Measurements from ENCODE around the gene WFS1. TPM values are rescaled to one million over a fixed set of nuclear protein-coding genes. Genes with fewer than 3 reads are reported as not detected.

The WFS1 gene
- total RNA-seq, 1 donor from 2014 or later: 29.2 TPM

DNA sequence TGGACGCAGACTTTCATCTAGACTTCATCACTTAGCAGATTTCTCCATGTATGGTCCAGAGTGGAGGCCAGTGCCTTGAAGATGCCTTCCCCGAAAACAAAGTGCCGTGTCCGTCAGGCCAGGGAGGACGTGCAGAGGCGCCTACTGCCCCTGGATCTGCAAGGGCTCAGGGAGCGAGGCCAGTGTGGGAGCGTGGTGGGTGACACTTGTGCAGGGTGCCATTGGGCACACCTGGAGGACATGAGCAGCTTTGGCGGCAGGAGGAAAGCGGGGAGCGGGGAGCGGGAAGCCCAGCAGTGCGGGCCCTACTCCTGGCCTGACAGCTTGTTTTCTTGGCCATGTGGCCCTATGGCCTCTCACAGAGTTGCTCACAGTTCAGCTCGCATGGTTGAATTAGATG, 25.8 kb downstream of the WFS1 start:
- Mint-ChIP-seq H3K9me3 (ENCODE audit: unreplicated experiment) (no peaks in the 10 kb centered on the region), H3K4me3 (ENCODE audit: unreplicated experiment) (no peak overlapping the region), H3K4me1 (ENCODE audit: unreplicated experiment) (no peaks in the 10 kb centered on the region), H3K27me3 (ENCODE audit: unreplicated experiment) (no peaks in the 10 kb centered on the region), H3K36me3 (ENCODE audit: unreplicated experiment) (peaks cover 26% of the 10 kb centered on the region), H3K27ac (ENCODE audit: unreplicated experiment) (no peak overlapping the region)
- no peak for TF ChIP-seq CTCF (IDR thresholded peaks at IDR 0.05)
- no peak for DNase-seq (ENCODE audit: extremely low spot score, unreplicated experiment)

DNA sequence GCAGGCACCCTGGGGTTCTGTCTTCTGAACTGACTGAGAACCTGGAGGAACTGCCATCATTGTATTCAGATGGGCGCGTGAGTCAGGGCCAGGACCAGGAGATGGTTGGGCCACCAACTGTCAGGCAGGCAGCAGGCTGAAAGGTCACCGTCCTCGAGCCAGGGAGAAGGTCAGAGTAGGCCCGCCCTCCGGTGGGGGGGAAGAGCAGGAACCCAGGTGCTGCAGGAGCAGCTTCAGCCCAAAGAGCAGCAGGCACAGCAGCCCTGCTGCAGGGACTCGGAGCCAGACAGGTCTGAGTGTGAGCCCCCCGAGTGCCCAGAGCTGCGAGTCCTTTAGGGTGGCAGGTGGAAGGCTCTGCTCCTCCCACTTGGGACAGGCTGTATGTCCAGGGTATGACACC, 26.4 kb downstream of the WFS1 start:
- Mint-ChIP-seq H3K4me1 (ENCODE audit: unreplicated experiment) (no peaks in the 10 kb centered on the region), H3K9me3 (ENCODE audit: unreplicated experiment) (no peaks in the 10 kb centered on the region), H3K27ac (ENCODE audit: unreplicated experiment) (no peak overlapping the region), H3K36me3 (ENCODE audit: unreplicated experiment) (peaks cover 32% of the 10 kb centered on the region), H3K27me3 (ENCODE audit: unreplicated experiment) (no peaks in the 10 kb centered on the region), H3K4me3 (ENCODE audit: unreplicated experiment) (no peak overlapping the region)
- no peak for TF ChIP-seq CTCF (IDR thresholded peaks at IDR 0.05)
- no peak for DNase-seq (ENCODE audit: extremely low spot score, unreplicated experiment)

GRCh38 chr4:6297266-6297815, 27.7 kb downstream of the WFS1 start:
- no peaks in the 10 kb centered on the region for H3K27me3 Mint-ChIP-seq (ENCODE audit: unreplicated experiment)
- no peak for TF ChIP-seq CTCF (IDR thresholded peaks at IDR 0.05)
- DNase-seq (ENCODE audit: extremely low spot score, unreplicated experiment): no peak
- no peaks in the 10 kb centered on the region for H3K4me1 Mint-ChIP-seq (ENCODE audit: unreplicated experiment)
- H3K36me3 Mint-ChIP-seq (ENCODE audit: unreplicated experiment): peaks cover 40% of the 10 kb centered on the region
- no peaks in the 10 kb centered on the region for H3K9me3 Mint-ChIP-seq (ENCODE audit: unreplicated experiment)
- H3K4me3 Mint-ChIP-seq (ENCODE audit: unreplicated experiment): no peak overlapping the region
- no peak overlapping the region for H3K27ac Mint-ChIP-seq (ENCODE audit: unreplicated experiment)

DNA sequence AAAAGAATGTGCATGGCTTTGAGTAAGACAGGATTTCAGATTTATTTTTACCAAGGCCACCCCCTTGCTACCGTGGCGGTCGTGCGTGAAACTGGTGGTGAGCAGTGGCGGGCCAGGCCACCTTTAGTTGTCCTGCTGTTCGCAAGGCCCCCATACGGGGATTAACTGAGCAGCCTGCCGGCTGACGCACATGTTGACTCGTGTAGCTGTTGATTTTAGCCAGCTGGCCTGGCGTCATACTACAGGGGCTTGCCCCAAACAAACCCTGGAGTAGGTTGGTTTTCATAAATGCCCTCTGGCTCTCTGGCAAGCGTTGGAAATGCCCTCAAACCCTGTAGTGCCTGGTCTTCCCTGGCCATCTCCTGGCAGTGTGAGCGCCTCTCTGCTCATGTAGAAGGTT, 28.4 kb downstream of the WFS1 start:
- no peaks in the 10 kb centered on the region for H3K9me3 Mint-ChIP-seq (ENCODE audit: unreplicated experiment)
- no peaks in the 10 kb centered on the region for H3K4me1 Mint-ChIP-seq (ENCODE audit: unreplicated experiment)
- H3K4me3 Mint-ChIP-seq (ENCODE audit: unreplicated experiment): no peak overlapping the region
- TF ChIP-seq CTCF (IDR thresholded peaks at IDR 0.05): no peak
- no peaks in the 10 kb centered on the region for H3K27me3 Mint-ChIP-seq (ENCODE audit: unreplicated experiment)
- peaks cover 43% of the 10 kb centered on the region for H3K36me3 Mint-ChIP-seq (ENCODE audit: unreplicated experiment)
- H3K27ac Mint-ChIP-seq (ENCODE audit: unreplicated experiment): no peak overlapping the region
- DNase-seq (ENCODE audit: extremely low spot score, unreplicated experiment): no peak

DNA sequence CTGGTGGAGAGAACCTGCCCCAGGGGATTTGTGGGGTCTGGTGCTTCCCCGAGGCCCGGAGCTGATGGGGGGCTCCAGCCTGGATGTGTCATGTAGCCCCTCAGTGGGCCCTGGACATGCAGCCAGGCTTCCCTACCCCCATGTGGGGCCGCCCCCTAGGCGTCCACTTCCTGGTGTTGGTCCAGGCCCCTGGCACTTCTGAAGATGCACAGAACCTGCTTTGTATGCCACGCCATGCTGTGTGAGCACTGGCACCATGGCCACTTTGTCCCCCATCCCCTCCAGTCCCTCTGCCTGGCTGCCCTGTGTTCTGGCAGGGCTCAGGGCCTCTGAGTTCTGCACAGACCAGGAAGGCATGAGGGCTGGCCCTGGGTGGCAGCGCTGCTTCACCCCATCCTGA, 29.2 kb downstream of the WFS1 start:
- no peak overlapping the region for H3K4me3 Mint-ChIP-seq (ENCODE audit: unreplicated experiment)
- H3K27ac Mint-ChIP-seq (ENCODE audit: unreplicated experiment): no peak overlapping the region
- no peaks in the 10 kb centered on the region for H3K27me3 Mint-ChIP-seq (ENCODE audit: unreplicated experiment)
- no peaks in the 10 kb centered on the region for H3K9me3 Mint-ChIP-seq (ENCODE audit: unreplicated experiment)
- peaks cover 41% of the 10 kb centered on the region for H3K36me3 Mint-ChIP-seq (ENCODE audit: unreplicated experiment)
- TF ChIP-seq CTCF (IDR thresholded peaks at IDR 0.05): no peak
- no peak for DNase-seq (ENCODE audit: extremely low spot score, unreplicated experiment)
- no peaks in the 10 kb centered on the region for H3K4me1 Mint-ChIP-seq (ENCODE audit: unreplicated experiment)

Data from osteocyte (in vitro differentiated cells).